Neural cell (in vitro differentiated cells): ENCODE results near the gene ZNF182. TPM values are rescaled to one million over a fixed set of nuclear protein-coding genes. Genes with fewer than 3 reads are reported as not detected.

Source experiments
- polyA plus RNA-seq: library from polyadenylated mRNA; depleted of rRNA; stranded (reverse); fragments of >200 nt; gene quantifications from 2 replicates; pipeline ENCODE4 v1.2.3, GENCODE V29; 2014

Gene ZNF182
- polyA plus RNA-seq, 1 donor from 2014 or later, result 12.2 TPM

Other genes with a start within 250 kb of the ZNF182 start
- 7.0 and 7.7 TPM in 2 replicates for gene ZNF81, start 167.1 kb downstream of the ZNF182 start, polyA plus RNA-seq
- gene SPACA5, start 3.0 kb upstream of the ZNF182 start, polyA plus RNA-seq, result not detected in 2 replicates
- 1.5 and 2.3 TPM in 2 replicates for gene ZNF630, start 67.7 kb upstream of the ZNF182 start, polyA plus RNA-seq
- not detected in 2 replicates for gene SPACA5B, start 126.6 kb upstream of the ZNF182 start, polyA plus RNA-seq
- not detected in 2 replicates for gene SSX5, start 192.8 kb upstream of the ZNF182 start, polyA plus RNA-seq